Measurements from ENCODE around the gene GLA.

GRCh38 chrX:101411984-101412383 lies 4.3 kb upstream of the GLA start:
- no peak for TF ChIP-seq CTCF (IDR thresholded peaks at IDR 0.05; ENCODE audit: low read depth, low read length, poor library complexity, severe bottlenecking)
- no peak for TF ChIP-seq EZH2phosphoT487 (IDR thresholded peaks at IDR 0.05; ENCODE audit: borderline replicate concordance, low read length)
